Stomach (tissue), 4 donors: ENCODE results near the gene XPO6.

Experiments
- POLR2A ChIP-seq, 4 donors: fragments of 450-650 bp; IDR thresholded peaks; one replicate each; pipeline ENCODE4 v1.6.1; 2016; ENCODE audit warnings: antibody characterized with exemption in 4 of 4, control low read depth in 2 of 4, mild to moderate bottlenecking in 1 of 4, moderate library complexity in 1 of 4
- TF ChIP-seq, protein P1 (sequence below), 7 experiments: fragments of 450-650 bp in 4 of 7; fragments of 200-600 bp in 3 of 7; sonication (generic) in 3 of 7; IDR thresholded peaks; one replicate each; pipeline ENCODE4 v1.5.1; 2016 to 2019; ENCODE audit warnings: antibody characterized with exemption in 7 of 7, control low read depth in 2 of 7, mild to moderate bottlenecking in 1 of 7

- TF ChIP-seq, protein P1, sequence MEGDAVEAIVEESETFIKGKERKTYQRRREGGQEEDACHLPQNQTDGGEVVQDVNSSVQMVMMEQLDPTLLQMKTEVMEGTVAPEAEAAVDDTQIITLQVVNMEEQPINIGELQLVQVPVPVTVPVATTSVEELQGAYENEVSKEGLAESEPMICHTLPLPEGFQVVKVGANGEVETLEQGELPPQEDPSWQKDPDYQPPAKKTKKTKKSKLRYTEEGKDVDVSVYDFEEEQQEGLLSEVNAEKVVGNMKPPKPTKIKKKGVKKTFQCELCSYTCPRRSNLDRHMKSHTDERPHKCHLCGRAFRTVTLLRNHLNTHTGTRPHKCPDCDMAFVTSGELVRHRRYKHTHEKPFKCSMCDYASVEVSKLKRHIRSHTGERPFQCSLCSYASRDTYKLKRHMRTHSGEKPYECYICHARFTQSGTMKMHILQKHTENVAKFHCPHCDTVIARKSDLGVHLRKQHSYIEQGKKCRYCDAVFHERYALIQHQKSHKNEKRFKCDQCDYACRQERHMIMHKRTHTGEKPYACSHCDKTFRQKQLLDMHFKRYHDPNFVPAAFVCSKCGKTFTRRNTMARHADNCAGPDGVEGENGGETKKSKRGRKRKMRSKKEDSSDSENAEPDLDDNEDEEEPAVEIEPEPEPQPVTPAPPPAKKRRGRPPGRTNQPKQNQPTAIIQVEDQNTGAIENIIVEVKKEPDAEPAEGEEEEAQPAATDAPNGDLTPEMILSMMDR (IDR thresholded peaks at IDR 0.05): no peak
- TF ChIP-seq POLR2A (IDR thresholded peaks at IDR 0.05): no peak
These were observed 122.4 kb downstream of the XPO6 start for GRCh38 chr16:28089205-28089991.
